Motor neuron (in vitro differentiated cells): ENCODE data around the gene METTL26. TPM values are rescaled to one million over a fixed set of nuclear protein-coding genes. Genes with fewer than 3 reads are reported as not detected.

ENCODE experiments used
- ATAC-seq, 8 experiments: fragments of 200-7000 bp; cut with Tn5 transposase; replicated peaks in 6 of 8; 2 replicates each; pipeline ENCODE4 v1.8.0; 2021; ENCODE audit warnings: mild to moderate bottlenecking in 8 of 8, moderate library complexity in 8 of 8
- H3K27ac ChIP-seq, 2 donors: fragments of 250-450 bp; sonication (Bioruptor Pico); 2 replicates each; pipeline ENCODE4 v1.9.0; 2021; ENCODE audit warnings: antibody characterized with exemption in 2 of 2, mild to moderate bottlenecking in 2 of 2, moderate library complexity in 1 of 2
- H3K4me1 ChIP-seq, 2 donors: fragments of 250-450 bp; sonication (Bioruptor Pico); replicated peaks in 1 of 2; 2 replicates each; pipeline ENCODE4 v1.6.1; 2021; ENCODE audit warnings: antibody characterized with exemption in 2 of 2, mild to moderate bottlenecking in 2 of 2, moderate library complexity in 1 of 2
- H3K4me3 ChIP-seq, 5 donors: fragments of 250-450 bp; sonication (Bioruptor Pico); 2 replicates each; pipeline ENCODE4 v1.9.0; 2021; ENCODE audit warnings: antibody characterized with exemption in 5 of 5, mild to moderate bottlenecking in 5 of 5, moderate library complexity in 4 of 5
- WGBS, 10 experiments: fragments of 450-650 bp; shearing (Covaris generic); methylation state at CpG; one replicate each; pipeline ENCODE4 v1.0.0; 2022; 5-methylcytosine and 5-hydroxymethylcytosine counted together
- in situ Hi-C, 9 experiments: fragments of 400-800 bp; cut with MboI; loops; one replicate each; pipeline ENCODE4 v1.15.0; 2021; ENCODE audit warnings: low sequenced_read_pairs in 9 of 9, low pct_unique_long_range_greater_than_20kb in 2 of 9; ENCODE audit not compliant: unreplicated experiment in 9 of 9
- total RNA-seq, 8 experiments: library from RNA; unstranded; fragments of 300-600 nt; gene quantifications; 2 replicates each; pipeline versions ENCODE4 v1.2.3 to v1.2.4, GENCODE V29; 2022

METTL26 gene
- total RNA-seq, 8 experiments from 2014 or later, result 52.5 to 97.9 (median 66.7) TPM

- 0 to 100% (median 80%) methylated on average over 1 to 8 of the region's 16 CpGs; no CpG with 5 or more reads in 5 of the 10 experiments for WGBS, 10 experiments
- no peak for ATAC-seq
- in situ Hi-C loops, result no loop called here
These were observed 18.2 kb downstream of the METTL26 start for GRCh38 chr16:617855-618254.

DNA sequence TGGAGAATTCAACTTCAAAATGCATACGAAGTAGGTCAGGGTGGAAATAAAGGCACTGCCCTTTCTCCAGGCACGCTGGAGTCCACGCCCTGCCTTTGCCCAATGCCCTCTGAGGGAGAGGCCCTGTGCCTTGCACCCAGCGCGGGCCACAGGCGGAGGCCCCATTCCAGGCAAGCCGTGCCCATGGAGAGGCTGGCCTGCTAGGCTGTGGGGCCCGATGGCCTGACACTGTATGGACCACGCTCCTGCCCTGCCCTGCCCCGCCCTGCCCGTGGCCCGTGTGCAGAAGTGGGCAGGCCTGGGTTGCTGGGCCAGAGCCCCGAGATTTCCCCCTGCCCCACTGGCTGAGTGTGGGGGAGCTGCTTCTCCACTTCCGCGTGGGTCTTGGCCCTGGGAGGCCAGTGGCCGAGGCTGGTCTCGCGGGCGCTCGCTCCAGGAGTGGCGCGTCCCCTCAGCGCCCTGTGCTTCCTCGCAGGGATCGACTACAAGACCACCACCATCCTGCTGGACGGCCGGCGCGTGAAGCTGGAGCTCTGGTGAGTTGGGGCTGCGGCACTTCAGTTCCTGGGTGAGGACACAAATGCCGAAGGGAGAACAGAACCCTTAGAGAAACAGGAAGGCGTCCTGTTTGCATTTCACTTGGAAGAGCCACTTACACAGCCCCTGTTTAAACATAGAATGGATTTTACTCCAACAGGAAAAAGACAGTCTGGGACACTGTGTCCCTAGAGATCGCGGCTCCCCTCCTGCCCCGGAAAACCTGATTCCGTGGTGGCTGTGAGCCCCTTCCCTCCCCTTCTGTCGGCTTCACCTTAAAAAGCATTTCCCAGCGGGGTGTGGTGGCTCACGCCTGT lies 19.1 kb downstream of the METTL26 start:
- no peak overlapping the region for H3K4me3 ChIP-seq
- H3K27ac ChIP-seq, result no peak overlapping the region
- ATAC-seq, result peak in 3 of 8 experiments; percentile 17 to 68 (median 32)
- peaks cover 0 to 13% of the 10 kb centered on the region in 2 donors for H3K4me1 ChIP-seq
- in situ Hi-C loops, result no loop called here
- 47 to 97% (median 92%) methylated on average over 1 to 16 of the region's 39 CpGs; no CpG with 5 or more reads in 4 of the 10 experiments for WGBS, 10 experiments

More at GRCh38 chr16:617855-618254, 18.2 kb downstream of the METTL26 start:
- Histone ChIP-seq H3K4me3 (no peak overlapping the region), H3K4me1 (peaks cover 6 to 22% of the 10 kb centered on the region in 2 donors), H3K27ac (no peak overlapping the region)

GRCh38 chr16:615122-615521 lies 21.0 kb downstream of the METTL26 start:
- 67 to 100% (median 93%) methylated on average over 1 to 13 of the region's 13 CpGs; no CpG with 5 or more reads in 1 of the 10 experiments for WGBS, 10 experiments
- Histone ChIP-seq H3K27ac (no peak overlapping the region), H3K4me3 (no peak overlapping the region), H3K4me1 (peaks cover 0 to 10% of the 10 kb centered on the region in 2 donors)
- ATAC-seq, result no peak
- in situ Hi-C loops, result no loop called here

GRCh38 chr16:610513-611381 lies 25.4 kb downstream of the METTL26 start:
- no peak overlapping the region for H3K4me3 ChIP-seq
- ATAC-seq, result peak; percentile 18 to 92 (median 82)
- WGBS, 10 experiments, result 20 to 100% (median 72%) methylated on average over 1 to 9 of the region's 28 CpGs; no CpG with 5 or more reads in 6 of the 10 experiments

DNA sequence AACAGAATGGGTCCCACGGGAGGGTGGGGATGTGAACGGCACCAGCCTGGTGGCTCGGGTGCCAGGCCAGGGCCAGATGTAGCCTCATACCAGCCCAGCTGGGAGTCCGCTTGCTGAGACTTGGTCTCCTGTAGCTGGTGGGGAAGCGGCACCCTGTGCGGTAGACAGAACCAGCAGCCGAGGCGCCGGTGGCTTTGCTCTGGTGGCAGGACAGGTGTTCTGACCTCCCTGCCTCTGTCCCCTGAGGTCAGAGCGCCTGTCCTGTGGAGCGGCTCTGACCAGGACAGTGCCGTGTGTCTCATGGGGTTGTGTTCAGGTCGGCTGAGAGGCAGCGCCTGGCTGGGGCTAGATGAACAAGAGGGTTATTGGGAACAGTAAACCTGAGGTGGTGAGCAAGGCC lies 26.1 kb downstream of the METTL26 start:
- peaks cover 0 to 14% of the 10 kb centered on the region in 2 donors for H3K4me1 ChIP-seq
- H3K27ac ChIP-seq, result peak overlapping the region in 1 of 2 donors; percentile 74
- 60 to 100% (median 90%) methylated on average over 1 to 5 of the region's 14 CpGs; no CpG with 5 or more reads in 3 of the 10 experiments for WGBS, 10 experiments
- in situ Hi-C loops, result no loop called here
- no peak overlapping the region for H3K4me3 ChIP-seq
- ATAC-seq, result no peak

More at GRCh38 chr16:610513-611381, 25.4 kb downstream of the METTL26 start:
- Histone ChIP-seq H3K4me1 (peaks cover 0 to 14% of the 10 kb centered on the region in 2 donors), H3K27ac (peak overlapping the region in 1 of 2 donors; percentile 74)
- in situ Hi-C loops, result no loop called here

DNA sequence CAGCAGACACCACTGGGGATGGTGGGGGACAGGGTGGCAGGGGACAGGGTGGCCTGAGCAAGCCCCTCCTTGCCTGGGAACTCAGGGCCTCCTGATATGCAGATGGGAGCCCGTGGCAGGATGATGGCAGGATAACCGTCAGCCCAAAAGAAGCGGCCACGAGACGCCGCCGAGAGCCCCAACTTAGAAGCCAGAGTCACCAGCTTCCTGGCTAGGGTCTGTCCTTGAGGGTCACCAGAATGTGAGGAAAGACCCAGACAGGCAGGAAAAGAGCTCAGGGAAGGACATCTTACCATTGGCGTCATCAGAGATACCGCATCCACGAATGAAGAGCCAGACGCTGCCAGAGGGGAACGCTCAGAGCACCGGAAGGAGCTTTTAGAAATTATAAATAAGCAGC lies 26.8 kb downstream of the METTL26 start:
- no peak for ATAC-seq
- WGBS, 10 experiments, result 94 to 100% (median 97%) methylated on average over 5 to 11 of the region's 13 CpGs; no CpG with 5 or more reads in 3 of the 10 experiments
- in situ Hi-C loops, result no loop called here
- H3K4me3 ChIP-seq, result no peak overlapping the region
- H3K27ac ChIP-seq, result no peak overlapping the region
- H3K4me1 ChIP-seq, result peaks cover 0 to 14% of the 10 kb centered on the region in 2 donors

- Histone ChIP-seq H3K27ac (no peak overlapping the region), H3K4me1 (peaks cover 0 to 14% of the 10 kb centered on the region in 2 donors), H3K4me3 (no peak overlapping the region)
- ATAC-seq, result no peak
- in situ Hi-C loops, result no loop called here
- WGBS, 10 experiments, result 40 to 100% (median 77%) methylated on average over 1 to 6 of the region's 10 CpGs; no CpG with 5 or more reads in 3 of the 10 experiments
These were observed 28.1 kb downstream of the METTL26 start for GRCh38 chr16:608019-608418.

DNA sequence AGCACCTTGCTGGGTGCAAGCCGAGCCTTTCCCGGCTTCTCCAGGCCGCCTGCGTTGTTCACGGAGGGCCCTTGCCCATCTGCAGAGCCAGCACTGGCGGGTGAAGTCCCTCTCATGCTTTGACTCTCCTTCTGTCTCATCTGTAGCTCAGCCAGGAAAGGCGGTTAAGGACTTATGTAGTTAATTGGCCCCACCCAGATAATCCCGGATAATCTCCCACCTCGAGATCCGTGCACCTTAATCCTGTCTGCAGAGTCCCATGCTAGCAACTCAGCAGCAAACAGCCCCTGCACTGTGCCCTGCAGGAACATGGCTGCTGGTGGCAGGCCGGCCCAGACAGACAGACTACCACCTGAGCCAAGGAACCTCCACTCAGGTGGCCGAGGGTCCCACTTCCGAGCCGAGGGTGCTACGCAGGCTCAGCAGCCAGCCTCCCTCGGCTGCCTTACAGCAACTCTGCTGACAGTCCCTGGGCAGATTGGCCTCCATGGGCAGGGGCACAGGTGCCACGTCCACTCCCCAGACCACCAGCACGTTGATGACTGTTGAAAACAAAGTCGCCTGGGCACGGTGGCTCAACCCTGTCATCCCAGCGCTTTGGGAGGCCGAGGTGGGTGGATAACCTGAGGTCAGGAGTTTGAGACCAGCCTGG lies 29.3 kb downstream of the METTL26 start:
- no peak overlapping the region for H3K27ac ChIP-seq
- no peak for ATAC-seq
- H3K4me1 ChIP-seq, result peaks cover 0 to 14% of the 10 kb centered on the region in 2 donors
- 95 to 100% (median 97%) methylated on average over 4 to 10 of the region's 22 CpGs; no CpG with 5 or more reads in 6 of the 10 experiments for WGBS, 10 experiments
- in situ Hi-C loops, result no loop called here
- H3K4me3 ChIP-seq, result no peak overlapping the region

DNA sequence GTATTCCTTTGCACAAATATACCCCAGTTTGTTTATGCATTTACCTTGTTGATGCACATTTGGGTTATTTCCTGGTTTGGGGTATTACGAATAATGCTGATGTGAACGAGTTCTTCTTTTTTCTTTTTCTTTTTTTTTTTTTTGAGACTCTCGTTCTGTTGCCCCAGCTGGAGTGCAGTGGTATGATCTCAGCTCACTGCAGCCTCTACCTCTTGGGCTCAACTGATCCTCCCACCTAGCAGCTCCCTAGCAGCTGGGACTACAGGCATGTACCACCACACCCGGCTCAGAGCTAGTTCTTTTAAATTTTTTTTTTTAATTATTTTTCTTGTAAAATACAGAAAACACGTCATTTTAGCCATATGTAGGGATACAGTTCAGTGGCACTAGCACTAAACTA lies 32.2 kb downstream of the METTL26 start:
- in situ Hi-C loops, result no loop called here
- no peak overlapping the region for H3K4me3 ChIP-seq
- H3K27ac ChIP-seq, result no peak overlapping the region
- WGBS, 10 experiments, result 44 to 100% (median 92%) methylated on average over 1 to 5 of the region's 5 CpGs
- peak in 1 of 8 experiments; percentile 60 for ATAC-seq
- H3K4me1 ChIP-seq, result no peaks in the 10 kb centered on the region

GRCh38 chr16:600781-601180 lies 35.3 kb downstream of the METTL26 start:
- no peak overlapping the region for H3K27ac ChIP-seq
- 0 to 90% (median 58%) methylated on average over 1 to 5 of the region's 7 CpGs; no CpG with 5 or more reads in 4 of the 10 experiments for WGBS, 10 experiments
- no peaks in the 10 kb centered on the region for H3K4me1 ChIP-seq
- in situ Hi-C loops, result no loop called here
- no peak overlapping the region for H3K4me3 ChIP-seq
- ATAC-seq, result peak in 5 of 8 experiments; percentile 26 to 65 (median 37)

DNA sequence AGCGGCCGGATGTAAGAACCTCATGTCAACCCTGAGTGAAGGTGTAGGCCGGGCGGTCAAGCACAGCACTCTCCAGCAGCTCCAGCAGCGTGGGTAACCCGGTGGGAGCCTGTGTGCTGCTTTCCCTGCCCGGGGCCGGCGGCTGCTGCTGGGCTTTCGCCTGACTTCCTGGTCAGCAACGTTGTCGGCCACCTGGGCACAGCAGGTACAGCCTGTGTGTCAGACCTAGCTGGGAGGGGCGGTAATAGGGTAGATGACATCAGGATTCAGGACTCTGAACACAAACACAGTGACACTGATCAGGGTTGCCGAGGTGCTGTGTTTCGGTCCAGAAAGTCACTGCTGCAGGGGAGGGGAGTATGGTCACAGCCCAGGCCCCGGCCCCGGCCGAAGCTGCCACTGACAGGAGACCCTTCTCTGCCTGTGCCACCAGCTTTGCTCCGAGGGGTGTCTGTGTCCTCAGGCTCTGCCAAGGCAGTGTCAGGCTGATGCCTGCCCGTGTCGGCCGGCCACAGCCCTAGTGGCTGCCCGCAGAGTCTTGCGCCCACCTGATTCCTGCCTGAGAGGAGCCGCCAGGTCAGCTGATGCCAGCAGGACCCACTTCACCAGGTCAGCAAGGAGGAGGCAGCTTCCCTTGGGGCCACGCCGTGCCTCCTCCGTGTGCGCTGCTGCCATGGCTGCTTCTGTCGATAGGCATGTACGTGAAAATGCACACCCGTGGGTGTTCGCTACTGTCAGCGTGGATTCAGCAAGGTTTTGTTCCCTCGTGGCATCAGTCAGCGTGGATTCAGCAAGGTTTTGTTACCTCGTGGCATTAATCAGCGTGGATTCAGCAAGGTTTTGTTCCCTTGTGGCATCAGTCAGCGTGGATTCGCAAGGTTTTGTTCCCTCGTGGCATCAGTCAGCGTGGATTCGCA lies 37.0 kb downstream of the METTL26 start:
- Histone ChIP-seq H3K27ac (no peak overlapping the region), H3K4me3 (no peak overlapping the region), H3K4me1 (no peaks in the 10 kb centered on the region)
- WGBS, 10 experiments, result 93 to 100% (median 100%) methylated on average over 2 to 8 of the region's 43 CpGs; no CpG with 5 or more reads in 5 of the 10 experiments
- in situ Hi-C loops, result no loop called here
- peak in 2 of 8 experiments; percentile 13 for ATAC-seq
